K562 (cell line): ENCODE data around the gene PLAC1. TPM values are rescaled to one million over a fixed set of nuclear protein-coding genes. Genes with fewer than 3 reads are reported as not detected.

Source experiments
- ATF1 ChIP-seq, 2 experiments: fragments of 450-650 bp in 1 of 2; IDR thresholded peaks; 2 replicates each; pipeline ENCODE4 v1.6.1; 2016; ENCODE audit warnings: missing compliant biosample characterization in 1 of 2, missing genetic modification characterization in 1 of 2
- BACH1 ChIP-seq: fragments of 200-800 bp; sonication (Bioruptor generic); IDR thresholded peaks from 2 replicates; pipeline ENCODE4 v1.6.1; 2016; ENCODE audit warnings: missing genetic modification characterization, missing compliant biosample characterization
- CBFA2T3 ChIP-seq: fragments of 450-650 bp; IDR thresholded peaks from 2 replicates; pipeline ENCODE4 v1.6.1; 2017
- HDAC2 ChIP-seq: fragments of 450-650 bp; IDR thresholded peaks from 2 replicates; pipeline ENCODE4 v1.6.1; 2016; ENCODE audit warnings: mild to moderate bottlenecking
- KAT2B ChIP-seq: IDR thresholded peaks from one replicate; pipeline ENCODE4 v1.6.1; 2012; ENCODE audit warnings: low read depth, mild to moderate bottlenecking, control low read depth, inconsistent platforms, low read length, moderate library complexity
- LEF1 ChIP-seq: fragments of 450-650 bp; IDR thresholded peaks from 2 replicates; pipeline ENCODE4 v1.6.1; 2016; ENCODE audit warnings: mild to moderate bottlenecking
- MAFG ChIP-seq: fragments of 450-650 bp; conservative IDR thresholded peaks from 2 replicates; pipeline ENCODE4 v1.6.1; 2016; ENCODE audit warnings: missing genetic modification characterization, missing compliant biosample characterization
- NCOR1 ChIP-seq: fragments of 450-650 bp; IDR thresholded peaks from 2 replicates; pipeline ENCODE4 v1.6.1; 2016; ENCODE audit warnings: mild to moderate bottlenecking, moderate library complexity
- NFE2 ChIP-seq: IDR thresholded peaks from 2 replicates; pipeline ENCODE4 v1.6.1; 2014; ENCODE audit warnings: antibody characterized with exemption, low read depth
- SMARCA4 ChIP-seq: fragments of 450-650 bp; IDR thresholded peaks from 2 replicates; pipeline ENCODE4 v1.6.1; 2016
- SMARCE1 ChIP-seq: fragments of 450-650 bp; IDR thresholded peaks from 2 replicates; pipeline ENCODE4 v1.7.1; 2016; ENCODE audit warnings: mild to moderate bottlenecking
- TAF9B ChIP-seq: fragments of 450-650 bp; IDR thresholded peaks from 2 replicates; pipeline ENCODE4 v1.6.1; 2018; ENCODE audit warnings: mild to moderate bottlenecking; ENCODE audit not compliant: partially characterized antibody
- TARDBP ChIP-seq: fragments of 450-650 bp; IDR thresholded peaks from 2 replicates; pipeline ENCODE4 v1.6.1; 2016
- TEAD1 ChIP-seq, 2 experiments: fragments of 450-650 bp in 1 of 2; sonication (generic) in 1 of 2; formaldehyde crosslinking; IDR thresholded peaks; 2 replicates each; pipeline versions ENCODE4 v1.4.0 to v1.8.0; 2020 to 2022; ENCODE audit warnings: mild to moderate bottlenecking in 2 of 2, missing genetic modification reagents in 1 of 2
- TEAD2 ChIP-seq: fragments of 450-650 bp; IDR thresholded peaks from 2 replicates; pipeline ENCODE4 v1.6.1; 2016; ENCODE audit warnings: missing genetic modification characterization, control low read depth, missing compliant biosample characterization
- ZKSCAN8 ChIP-seq: fragments of 200-800 bp; sonication (Bioruptor generic); IDR thresholded peaks from 2 replicates; pipeline ENCODE4 v1.6.1; 2016; ENCODE audit warnings: missing genetic modification characterization, missing compliant biosample characterization
- ZNF316 ChIP-seq: fragments of 450-650 bp; IDR thresholded peaks from 2 replicates; pipeline ENCODE4 v1.6.1; 2016
- ZNF583 ChIP-seq: fragments of 250-450 bp; sonication (Bioruptor Pico); IDR thresholded peaks from 2 replicates; pipeline ENCODE4 v1.4.0; 2020
- polyA plus RNA-seq, 8 experiments: library from polyadenylated mRNA; depleted of rRNA in 4 of 8; stranded (reverse) in 5 of 8; unstranded in 3 of 8; fragments of >200 nt; fragmentation: Nextera tagmentation in 2 of 8; fragmentation: Illumina TruSeq in 1 of 8; extraction: Ambion mirVana in 2 of 8; extraction: Trizol in 1 of 8; gene quantifications; 2 replicates each; pipeline versions ENCODE4 v1.2.1 to v1.2.3, GENCODE V29; 2011 to 2014; ENCODE audit warnings: inconsistent platforms in 1 of 8, missing spikeins in 1 of 8
- total RNA-seq, 7 experiments: library from RNA; depleted of rRNA in 6 of 7; stranded (reverse); fragments of >200 nt in 6 of 7; fragmentation: Illumina TruSeq in 2 of 7; extraction: Trizol in 2 of 7; gene quantifications; 2 replicates each; pipeline versions ENCODE4 v1.2.1 to v1.2.3, GENCODE V29; 2011 to 2021; ENCODE audit warnings: low replicate concordance in 1 of 7
- TF ChIP-seq, protein P1 (sequence below): fragments of 250-450 bp; sonication (Bioruptor Pico); IDR thresholded peaks from 2 replicates; pipeline ENCODE4 v1.5.0; 2021; ENCODE audit warnings: mild to moderate bottlenecking, moderate library complexity
- TF ChIP-seq, protein P2 (sequence below): fragments of 200-800 bp; sonication (Bioruptor generic); IDR thresholded peaks from 2 replicates; pipeline ENCODE4 v1.6.1; 2017; ENCODE audit warnings: missing genetic modification characterization, missing compliant biosample characterization

The PLAC1 gene
- total and polyA plus RNA-seq, 9 of the 15 experiments (the other 6 are each of a cell fraction or from before 2014, with no cell fraction given): 0.82 to 9.1 (median 1.7) TPM

DNA sequence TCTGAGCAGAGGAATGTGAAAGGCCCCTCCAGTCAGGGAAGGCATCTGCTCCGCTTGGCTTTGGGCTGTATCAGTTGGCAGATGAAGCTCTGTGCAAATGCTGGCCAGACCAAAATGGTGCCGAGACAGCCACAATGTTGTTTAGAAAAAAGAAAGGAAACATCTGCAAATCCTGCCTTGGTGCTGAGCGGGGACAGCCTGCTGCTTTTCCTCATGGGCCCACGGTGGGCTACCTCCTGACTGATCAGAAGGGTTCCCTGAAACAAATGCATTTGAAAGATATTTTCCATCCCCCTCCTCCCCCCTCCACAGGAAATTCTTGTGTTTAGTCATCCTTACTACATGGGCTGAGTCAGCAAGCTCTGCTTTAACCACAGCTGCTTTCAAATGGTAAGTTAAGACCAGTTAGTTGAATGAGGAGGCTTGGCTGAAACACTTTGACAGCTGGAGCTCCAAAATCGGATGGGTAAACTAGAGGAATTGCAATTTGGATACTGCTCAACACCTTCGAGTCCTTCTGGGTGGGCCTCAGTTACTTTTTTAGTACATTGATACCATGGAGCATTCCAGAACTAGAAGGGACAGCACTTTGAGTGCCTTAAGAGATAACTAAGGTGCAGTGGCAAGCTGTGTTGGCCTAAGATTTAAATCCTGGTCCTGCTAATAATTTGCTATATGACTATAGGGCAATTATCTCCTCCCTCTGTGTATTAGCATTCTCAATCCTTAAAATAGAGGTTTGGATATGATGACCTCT, 36.0 kb downstream of the PLAC1 start (continued):
- TF ChIP-seq TEAD1 (CRISPR knock-in tag; IDR thresholded peaks at IDR 0.05) (0 out of 4 replicates have a peak, but pooled peaks of 1 of the 2 experiments have one; percentile 14), TEAD2 (tag) (peak; percentile 49), LEF1 (no peak), TAF9B (peak; percentile 46), ATF1 (CRISPR knock-in tag; IDR thresholded peaks at IDR 0.05) (no peak), ATF1 (tag; IDR thresholded peaks at IDR 0.05) (0 out of 2 replicates have a peak, but pooled peaks have one; percentile 22), NFE2 (peak; percentile 82), CBFA2T3 (peak; percentile 26; the same call in 1 of the 2 replicates), SMARCE1 (peak; percentile 71), MAFG (tag) (peak; percentile 89), ZNF316 (peak; percentile 97), BACH1 (tag) (peak; percentile 96), ZNF583 (CRISPR knock-in tag) (0 out of 2 replicates have a peak, but pooled peaks have one; percentile 20), ZKSCAN8 (CRISPR knock-in tag) (no peak), TARDBP (no peak), SMARCA4 (peak; percentile 68), HDAC2 (0 out of 2 replicates have a peak, but pooled peaks have one; percentile 41), NCOR1 (0 out of 2 replicates have a peak, but pooled peaks have one; percentile 32), KAT2B (no peak)
- TF ChIP-seq, protein P1, sequence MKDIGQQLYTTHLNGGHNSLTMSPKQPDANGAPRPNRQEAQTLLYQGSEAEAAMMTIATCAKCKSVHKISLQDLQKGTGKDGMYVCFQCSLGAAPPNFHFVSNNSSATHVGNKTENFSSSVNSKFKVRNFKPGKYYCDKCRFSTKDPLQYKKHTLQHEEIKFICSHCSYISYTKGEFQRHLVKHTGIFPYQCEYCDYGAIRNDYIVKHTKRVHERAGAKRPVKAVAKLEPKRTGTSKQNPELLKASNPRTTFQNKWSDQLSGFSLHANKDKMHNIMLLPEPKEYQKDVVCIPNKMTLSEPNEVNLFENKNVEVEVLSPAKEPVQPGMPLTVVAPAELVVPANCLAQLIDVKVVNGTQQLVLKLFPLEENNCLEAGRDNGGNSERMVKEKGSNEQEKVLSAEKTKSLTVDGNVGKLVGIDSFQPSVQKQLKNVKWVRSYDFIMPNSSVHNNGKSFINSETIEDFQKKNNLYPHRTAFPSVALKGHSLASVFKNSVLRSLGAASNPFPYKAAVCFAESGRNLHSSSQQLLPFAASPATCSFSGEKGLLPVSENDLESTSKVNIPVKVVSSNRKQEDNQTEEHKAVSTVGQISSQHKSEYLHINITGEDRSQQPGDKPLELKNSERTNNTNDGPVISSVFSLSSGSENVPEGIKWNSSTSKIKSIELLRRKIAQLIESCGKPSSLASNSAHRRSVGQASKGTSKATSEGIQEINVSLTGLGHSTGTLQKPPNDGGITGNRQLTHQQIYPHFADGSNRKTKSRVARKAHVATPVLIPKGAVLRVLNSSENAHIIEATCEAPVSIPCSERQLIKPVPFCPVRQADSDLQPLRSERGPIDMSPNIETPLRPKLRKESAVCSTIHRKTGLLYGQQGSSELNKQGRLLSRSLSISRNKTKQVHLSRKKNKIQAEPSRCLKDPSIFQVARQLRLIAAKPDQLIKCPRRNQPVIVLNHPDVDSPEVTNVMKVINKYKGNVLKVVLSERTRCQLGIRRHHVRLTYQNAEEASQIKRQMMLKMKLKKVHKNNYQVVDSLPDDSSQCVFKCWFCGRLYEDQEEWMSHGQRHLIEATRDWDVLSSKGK: no peak
- TF ChIP-seq, protein P2, sequence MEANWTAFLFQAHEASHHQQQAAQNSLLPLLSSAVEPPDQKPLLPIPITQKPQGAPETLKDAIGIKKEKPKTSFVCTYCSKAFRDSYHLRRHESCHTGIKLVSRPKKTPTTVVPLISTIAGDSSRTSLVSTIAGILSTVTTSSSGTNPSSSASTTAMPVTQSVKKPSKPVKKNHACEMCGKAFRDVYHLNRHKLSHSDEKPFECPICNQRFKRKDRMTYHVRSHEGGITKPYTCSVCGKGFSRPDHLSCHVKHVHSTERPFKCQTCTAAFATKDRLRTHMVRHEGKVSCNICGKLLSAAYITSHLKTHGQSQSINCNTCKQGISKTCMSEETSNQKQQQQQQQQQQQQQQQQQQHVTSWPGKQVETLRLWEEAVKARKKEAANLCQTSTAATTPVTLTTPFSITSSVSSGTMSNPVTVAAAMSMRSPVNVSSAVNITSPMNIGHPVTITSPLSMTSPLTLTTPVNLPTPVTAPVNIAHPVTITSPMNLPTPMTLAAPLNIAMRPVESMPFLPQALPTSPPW (CRISPR knock-in tag): peak; percentile 97
